ENCODE results near the gene WDR47. TPM values are rescaled to one million over a fixed set of nuclear protein-coding genes. Genes with fewer than 3 reads are reported as not detected.

The WDR47 gene
- polyA plus RNA-seq, 1 donor from 2014 or later, result 65.7 TPM

- no peak overlapping the region for H3K9ac ChIP-seq (ENCODE audit: low read length)
- no peak overlapping the region for H3K4me3 ChIP-seq (ENCODE audit: low read length)
- no peaks in the 10 kb centered on the region for H3K9me3 ChIP-seq (ENCODE audit: low read length)
- no peaks in the 10 kb centered on the region for H3K36me3 ChIP-seq (ENCODE audit: insufficient read depth, low read length)
- H3K27ac ChIP-seq (ENCODE audit: low read length), result no peak overlapping the region
- H3K27me3 ChIP-seq (ENCODE audit: insufficient read depth, low read depth, low read length), result no peaks in the 10 kb centered on the region
- no peaks in the 10 kb centered on the region for H3K9me2 ChIP-seq (ENCODE audit: insufficient read depth, low read length)
- TF ChIP-seq POLR2AphosphoS5 (IDR thresholded peaks at IDR 0.05) (no peak), EP300 (conservative IDR thresholded peaks at IDR 0.05; ENCODE audit: poor library complexity, severe bottlenecking) (no peak), MXI1 (conservative IDR thresholded peaks at IDR 0.05; ENCODE audit: poor library complexity, severe bottlenecking) (no peak), TAF1 (IDR thresholded peaks at IDR 0.05; ENCODE audit: low read depth) (no peak), EZH2 (IDR thresholded peaks at IDR 0.05; ENCODE audit: borderline replicate concordance, insufficient read depth, low read length, poor library complexity, severe bottlenecking) (no peak), REST (IDR thresholded peaks at IDR 0.05; ENCODE audit: borderline replicate concordance) (no peak), RAD21 (conservative IDR thresholded peaks at IDR 0.05) (no peak), SMC3 (conservative IDR thresholded peaks at IDR 0.05; ENCODE audit: poor library complexity) (no peak), CTCF (IDR thresholded peaks at IDR 0.05; ENCODE audit: poor library complexity, severe bottlenecking) (no peak)
- H2AFZ ChIP-seq (ENCODE audit: low read depth, low read length), result no peak overlapping the region
- no peaks in the 10 kb centered on the region for H3K79me2 ChIP-seq (replicated peaks; ENCODE audit: insufficient read depth, low read length)
- H3K4me2 ChIP-seq (ENCODE audit: low read length), result no peak overlapping the region
- no peaks in the 10 kb centered on the region for H4K20me1 ChIP-seq (ENCODE audit: insufficient read depth)
- H3F3A ChIP-seq (ENCODE audit: insufficient read depth, low read length, poor library complexity, severe bottlenecking), result no peaks in the 10 kb centered on the region
Measured at GRCh38 chr1:109061183-109061582, 19.3 kb upstream of the WDR47 start.

GRCh38 chr1:109060707-109061106, 18.8 kb upstream of the WDR47 start:
- TF ChIP-seq SMC3 (conservative IDR thresholded peaks at IDR 0.05; ENCODE audit: poor library complexity) (no peak), POLR2AphosphoS5 (IDR thresholded peaks at IDR 0.05) (no peak), RAD21 (conservative IDR thresholded peaks at IDR 0.05) (no peak), CTCF (IDR thresholded peaks at IDR 0.05; ENCODE audit: poor library complexity, severe bottlenecking) (no peak), EZH2 (IDR thresholded peaks at IDR 0.05; ENCODE audit: borderline replicate concordance, insufficient read depth, low read length, poor library complexity, severe bottlenecking) (no peak), EP300 (conservative IDR thresholded peaks at IDR 0.05; ENCODE audit: poor library complexity, severe bottlenecking) (no peak), MXI1 (conservative IDR thresholded peaks at IDR 0.05; ENCODE audit: poor library complexity, severe bottlenecking) (no peak), REST (IDR thresholded peaks at IDR 0.05; ENCODE audit: borderline replicate concordance) (no peak), TAF1 (IDR thresholded peaks at IDR 0.05; ENCODE audit: low read depth) (no peak)
- no peaks in the 10 kb centered on the region for H3F3A ChIP-seq (ENCODE audit: insufficient read depth, low read length, poor library complexity, severe bottlenecking)
- H3K4me3 ChIP-seq (ENCODE audit: low read length), result no peak overlapping the region
- no peaks in the 10 kb centered on the region for H3K36me3 ChIP-seq (ENCODE audit: insufficient read depth, low read length)
- H2AFZ ChIP-seq (ENCODE audit: low read depth, low read length), result no peak overlapping the region
- H3K79me2 ChIP-seq (replicated peaks; ENCODE audit: insufficient read depth, low read length), result no peaks in the 10 kb centered on the region
- no peaks in the 10 kb centered on the region for H3K27me3 ChIP-seq (ENCODE audit: insufficient read depth, low read depth, low read length)
- H3K4me2 ChIP-seq (ENCODE audit: low read length), result no peak overlapping the region
- no peak overlapping the region for H3K27ac ChIP-seq (ENCODE audit: low read length)
- no peaks in the 10 kb centered on the region for H3K9me3 ChIP-seq (ENCODE audit: low read length)
- H3K9me2 ChIP-seq (ENCODE audit: insufficient read depth, low read length), result no peaks in the 10 kb centered on the region
- H4K20me1 ChIP-seq (ENCODE audit: insufficient read depth), result no peaks in the 10 kb centered on the region
- no peak overlapping the region for H3K9ac ChIP-seq (ENCODE audit: low read length)

All from neural cell (in vitro differentiated cells).